ENCODE measurements around the gene CDHR3.
A peak's percentile ranks its signal among the peaks of the same experiment; 100 is the strongest.

The CDHR3 gene

DNA sequence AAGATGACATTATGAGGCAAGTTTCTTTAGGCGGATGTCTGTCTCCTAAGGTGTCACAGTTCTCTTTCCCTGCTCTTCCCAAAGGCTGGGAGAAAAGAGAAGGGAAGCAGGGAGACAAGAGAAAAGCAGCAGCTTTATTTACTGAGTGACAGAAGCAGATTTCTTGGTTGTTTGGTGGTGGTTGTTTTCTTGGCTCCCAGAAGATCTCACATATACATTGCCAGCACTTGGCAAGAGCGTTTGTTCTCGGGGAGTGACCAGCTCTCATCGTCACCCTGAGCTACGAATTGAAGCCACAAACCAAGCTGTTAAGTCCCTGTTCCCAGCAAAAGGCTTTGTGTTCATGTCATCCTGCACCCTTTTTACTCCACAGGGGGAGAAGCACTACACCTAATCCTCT lies 11.4 kb downstream of the CDHR3 start:
- Histone ChIP-seq H3K79me1 (ENCODE audit: low read length) (no peaks in the 10 kb centered on the region), H3K4me3 (ENCODE audit: low read length) (no peak overlapping the region), H2BK120ac (ENCODE audit: low read depth, low read length) (no peak overlapping the region), H3K4me1 (ENCODE audit: control insufficient read depth, low read depth, low read length) (peaks cover 6% of the 10 kb centered on the region), H3K9ac (ENCODE audit: low read length) (no peak overlapping the region), H2BK5ac (ENCODE audit: low read length) (no peak overlapping the region), H3K36me3 (ENCODE audit: control insufficient read depth, insufficient read depth, low read length) (no peaks in the 10 kb centered on the region), H4K5ac (ENCODE audit: low read length) (no peak overlapping the region), H3K27me3 (ENCODE audit: insufficient read depth, low read length, poor library complexity) (no peaks in the 10 kb centered on the region), H3K18ac (ENCODE audit: low read length) (no peak overlapping the region), H3K4me2 (ENCODE audit: low read length) (no peak overlapping the region), H2AK5ac (ENCODE audit: low read length) (no peak overlapping the region), H3K23ac (ENCODE audit: low read length) (no peak overlapping the region), H2BK15ac (replicated peaks; ENCODE audit: low read depth) (no peak overlapping the region), H3K27ac (ENCODE audit: low read depth, low read length) (no peak overlapping the region), H4K8ac (ENCODE audit: low read depth, low read length) (no peak overlapping the region), H3K56ac (ENCODE audit: low read length) (no peak overlapping the region), H3K79me2 (ENCODE audit: control insufficient read depth, insufficient read depth, low read length) (no peaks in the 10 kb centered on the region), H3K4ac (ENCODE audit: low read depth, low read length) (no peak overlapping the region)
- DNase-seq = no peak
- WGBS (ENCODE audit: extremely low coverage, insufficient coverage, low lambda C conversion rate) = no CpG with 5 or more reads among the region's 5 CpGs

GRCh38 chr7:105975770-105976417 lies 12.8 kb downstream of the CDHR3 start:
- Histone ChIP-seq H2AK5ac (ENCODE audit: low read length) (peak overlapping the region; percentile 68), H3K4me1 (ENCODE audit: control insufficient read depth, low read depth, low read length) (peaks cover 6% of the 10 kb centered on the region), H3K56ac (ENCODE audit: low read length) (peak overlapping the region; percentile 15), H2BK5ac (ENCODE audit: low read length) (no peak overlapping the region), H3K27ac (ENCODE audit: low read depth, low read length) (no peak overlapping the region), H3K9ac (ENCODE audit: low read length) (no peak overlapping the region), H3K18ac (ENCODE audit: low read length) (no peak overlapping the region), H3K4ac (ENCODE audit: low read depth, low read length) (no peak overlapping the region), H3K23ac (ENCODE audit: low read length) (peak overlapping the region; percentile 16), H4K8ac (ENCODE audit: low read depth, low read length) (no peak overlapping the region), H4K5ac (ENCODE audit: low read length) (no peak overlapping the region), H2BK120ac (ENCODE audit: low read depth, low read length) (no peak overlapping the region), H2BK15ac (replicated peaks; ENCODE audit: low read depth) (no peak overlapping the region), H3K79me2 (ENCODE audit: control insufficient read depth, insufficient read depth, low read length) (no peaks in the 10 kb centered on the region), H3K4me3 (ENCODE audit: low read length) (no peak overlapping the region), H3K4me2 (ENCODE audit: low read length) (no peak overlapping the region), H3K27me3 (ENCODE audit: insufficient read depth, low read length, poor library complexity) (no peaks in the 10 kb centered on the region), H3K36me3 (ENCODE audit: control insufficient read depth, insufficient read depth, low read length) (no peaks in the 10 kb centered on the region), H3K79me1 (ENCODE audit: low read length) (no peaks in the 10 kb centered on the region)
- peak; percentile 83 for DNase-seq
- WGBS (ENCODE audit: extremely low coverage, insufficient coverage, low lambda C conversion rate) = no CpG with 5 or more reads among the region's 8 CpGs

GRCh38 chr7:105976868-105977267 lies 13.8 kb downstream of the CDHR3 start:
- Histone ChIP-seq H2BK15ac (replicated peaks; ENCODE audit: low read depth) (no peak overlapping the region), H4K8ac (ENCODE audit: low read depth, low read length) (no peak overlapping the region), H3K27ac (ENCODE audit: low read depth, low read length) (no peak overlapping the region), H4K5ac (ENCODE audit: low read length) (no peak overlapping the region), H3K23ac (ENCODE audit: low read length) (no peak overlapping the region), H2BK120ac (ENCODE audit: low read depth, low read length) (no peak overlapping the region), H3K36me3 (ENCODE audit: control insufficient read depth, insufficient read depth, low read length) (no peaks in the 10 kb centered on the region), H2AK5ac (ENCODE audit: low read length) (no peak overlapping the region), H3K9ac (ENCODE audit: low read length) (no peak overlapping the region), H3K27me3 (ENCODE audit: insufficient read depth, low read length, poor library complexity) (no peaks in the 10 kb centered on the region), H3K18ac (ENCODE audit: low read length) (no peak overlapping the region), H3K4ac (ENCODE audit: low read depth, low read length) (no peak overlapping the region), H3K4me3 (ENCODE audit: low read length) (no peak overlapping the region), H3K4me1 (ENCODE audit: control insufficient read depth, low read depth, low read length) (peaks cover 6% of the 10 kb centered on the region), H3K79me2 (ENCODE audit: control insufficient read depth, insufficient read depth, low read length) (no peaks in the 10 kb centered on the region), H3K56ac (ENCODE audit: low read length) (no peak overlapping the region), H3K79me1 (ENCODE audit: low read length) (no peaks in the 10 kb centered on the region), H2BK5ac (ENCODE audit: low read length) (no peak overlapping the region), H3K4me2 (ENCODE audit: low read length) (no peak overlapping the region)
- no CpG with 5 or more reads among the region's 4 CpGs for WGBS (ENCODE audit: extremely low coverage, insufficient coverage, low lambda C conversion rate)
- DNase-seq = no peak

- Histone ChIP-seq H3K56ac (ENCODE audit: low read length) (no peak overlapping the region), H2BK120ac (ENCODE audit: low read depth, low read length) (no peak overlapping the region), H2AK5ac (ENCODE audit: low read length) (no peak overlapping the region), H2BK15ac (replicated peaks; ENCODE audit: low read depth) (no peak overlapping the region), H3K4me2 (ENCODE audit: low read length) (no peak overlapping the region), H3K27ac (ENCODE audit: low read depth, low read length) (no peak overlapping the region), H3K79me1 (ENCODE audit: low read length) (no peaks in the 10 kb centered on the region), H3K36me3 (ENCODE audit: control insufficient read depth, insufficient read depth, low read length) (no peaks in the 10 kb centered on the region), H3K23ac (ENCODE audit: low read length) (no peak overlapping the region), H3K4me3 (ENCODE audit: low read length) (no peak overlapping the region), H4K5ac (ENCODE audit: low read length) (no peak overlapping the region), H3K9ac (ENCODE audit: low read length) (no peak overlapping the region), H3K4me1 (ENCODE audit: control insufficient read depth, low read depth, low read length) (peaks cover 6% of the 10 kb centered on the region), H3K4ac (ENCODE audit: low read depth, low read length) (no peak overlapping the region), H3K79me2 (ENCODE audit: control insufficient read depth, insufficient read depth, low read length) (no peaks in the 10 kb centered on the region), H3K27me3 (ENCODE audit: insufficient read depth, low read length, poor library complexity) (no peaks in the 10 kb centered on the region), H2BK5ac (ENCODE audit: low read length) (no peak overlapping the region), H4K8ac (ENCODE audit: low read depth, low read length) (no peak overlapping the region), H3K18ac (ENCODE audit: low read length) (no peak overlapping the region)
- no peak for DNase-seq
- no CpG with 5 or more reads among the region's 3 CpGs for WGBS (ENCODE audit: extremely low coverage, insufficient coverage, low lambda C conversion rate)
Measured at GRCh38 chr7:105978035-105978434, 15.0 kb downstream of the CDHR3 start.

DNA sequence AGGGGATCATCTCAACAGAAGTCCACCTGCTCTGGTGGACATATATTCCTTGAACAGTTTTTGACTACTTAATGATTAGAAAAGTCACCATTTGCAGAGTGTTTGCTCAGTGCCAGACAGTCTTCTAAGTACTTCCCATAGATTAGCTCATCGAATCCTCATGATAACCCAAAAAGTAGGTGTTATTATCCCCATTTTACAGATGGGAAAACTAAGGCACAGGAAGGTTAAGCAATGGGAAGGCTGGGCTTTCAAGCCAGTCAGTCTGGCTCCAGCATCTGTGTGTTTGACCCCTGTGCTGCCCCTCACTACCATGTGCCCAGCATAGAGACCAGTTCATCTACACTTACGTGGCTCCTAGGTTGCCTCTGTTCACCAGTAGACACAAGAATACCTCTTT lies 15.9 kb downstream of the CDHR3 start:
- Histone ChIP-seq H3K9ac (ENCODE audit: low read length) (no peak overlapping the region), H3K56ac (ENCODE audit: low read length) (no peak overlapping the region), H3K23ac (ENCODE audit: low read length) (no peak overlapping the region), H3K36me3 (ENCODE audit: control insufficient read depth, insufficient read depth, low read length) (no peaks in the 10 kb centered on the region), H3K27ac (ENCODE audit: low read depth, low read length) (no peak overlapping the region), H2BK5ac (ENCODE audit: low read length) (no peak overlapping the region), H4K8ac (ENCODE audit: low read depth, low read length) (no peak overlapping the region), H2BK15ac (replicated peaks; ENCODE audit: low read depth) (no peak overlapping the region), H3K18ac (ENCODE audit: low read length) (no peak overlapping the region), H2BK120ac (ENCODE audit: low read depth, low read length) (no peak overlapping the region), H3K4me1 (ENCODE audit: control insufficient read depth, low read depth, low read length) (peaks cover 6% of the 10 kb centered on the region), H3K79me1 (ENCODE audit: low read length) (no peaks in the 10 kb centered on the region), H3K4me2 (ENCODE audit: low read length) (no peak overlapping the region), H3K79me2 (ENCODE audit: control insufficient read depth, insufficient read depth, low read length) (no peaks in the 10 kb centered on the region), H3K27me3 (ENCODE audit: insufficient read depth, low read length, poor library complexity) (no peaks in the 10 kb centered on the region), H3K4ac (ENCODE audit: low read depth, low read length) (no peak overlapping the region), H2AK5ac (ENCODE audit: low read length) (no peak overlapping the region), H3K4me3 (ENCODE audit: low read length) (no peak overlapping the region), H4K5ac (ENCODE audit: low read length) (no peak overlapping the region)
- no CpG with 5 or more reads among the region's 2 CpGs for WGBS (ENCODE audit: extremely low coverage, insufficient coverage, low lambda C conversion rate)
- no peak for DNase-seq

DNA sequence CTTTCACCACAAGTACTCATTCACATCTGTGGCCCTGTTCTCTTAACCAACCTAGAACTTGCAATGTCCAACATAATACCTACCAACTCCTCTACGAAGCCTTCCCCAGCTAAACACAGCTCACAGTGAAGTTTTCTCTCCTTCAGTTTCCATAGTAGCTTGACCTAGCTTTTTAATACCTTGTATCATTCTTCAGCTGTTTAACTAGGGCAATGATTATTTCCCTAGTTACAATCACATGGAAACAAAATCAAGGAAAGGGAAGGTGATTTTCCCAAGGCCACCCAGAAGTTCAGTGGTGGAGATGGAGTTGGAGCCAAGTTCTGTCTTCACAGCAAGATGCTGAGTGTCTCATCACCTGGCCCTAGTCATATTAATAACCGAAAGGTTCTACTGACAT lies 16.3 kb downstream of the CDHR3 start:
- Histone ChIP-seq H2BK15ac (replicated peaks; ENCODE audit: low read depth) (no peak overlapping the region), H2AK5ac (ENCODE audit: low read length) (no peak overlapping the region), H3K18ac (ENCODE audit: low read length) (no peak overlapping the region), H3K79me2 (ENCODE audit: control insufficient read depth, insufficient read depth, low read length) (no peaks in the 10 kb centered on the region), H3K23ac (ENCODE audit: low read length) (no peak overlapping the region), H3K4me2 (ENCODE audit: low read length) (no peak overlapping the region), H3K56ac (ENCODE audit: low read length) (no peak overlapping the region), H2BK120ac (ENCODE audit: low read depth, low read length) (no peak overlapping the region), H3K4ac (ENCODE audit: low read depth, low read length) (no peak overlapping the region), H3K27ac (ENCODE audit: low read depth, low read length) (no peak overlapping the region), H3K4me1 (ENCODE audit: control insufficient read depth, low read depth, low read length) (peaks cover 6% of the 10 kb centered on the region), H3K4me3 (ENCODE audit: low read length) (no peak overlapping the region), H3K36me3 (ENCODE audit: control insufficient read depth, insufficient read depth, low read length) (no peaks in the 10 kb centered on the region), H4K8ac (ENCODE audit: low read depth, low read length) (no peak overlapping the region), H3K27me3 (ENCODE audit: insufficient read depth, low read length, poor library complexity) (no peaks in the 10 kb centered on the region), H4K5ac (ENCODE audit: low read length) (no peak overlapping the region), H2BK5ac (ENCODE audit: low read length) (no peak overlapping the region), H3K9ac (ENCODE audit: low read length) (no peak overlapping the region), H3K79me1 (ENCODE audit: low read length) (no peaks in the 10 kb centered on the region)
- WGBS (ENCODE audit: extremely low coverage, insufficient coverage, low lambda C conversion rate) = no CpG with 5 or more reads among the region's 2 CpGs
- DNase-seq = no peak
